AG04450 (cell line): ENCODE data around the gene WWOX. TPM values are rescaled to one million over a fixed set of nuclear protein-coding genes. Genes with fewer than 3 reads are reported as not detected.

Source experiments
- CTCF ChIA-PET: fragments of 300-600, 350-600 bp; formaldehyde crosslinking; extraction: SDS; loops from one replicate; lab custom pipeline; 2022; ENCODE audit warnings: antibody characterized with exemption, inconsistent platforms; lab: Charles Lee
- POLR2A ChIA-PET: fragments of 350-600 bp; formaldehyde crosslinking; extraction: SDS; loops from one replicate; lab custom pipeline; 2021; ENCODE audit warnings: antibody characterized with exemption, inconsistent platforms; lab: Yijun Ruan, JAX
- DNase-seq: peaks from one replicate; pipeline ENCODE4 v3.0.0-alpha.2; 2011; ENCODE audit warnings: low read depth, low spot score
- H3K27ac ChIP-seq: one replicate; pipeline ENCODE4 v1.5.1; 2012; ENCODE audit warnings: low read depth, low read length, control low read depth
- H3K27me3 ChIP-seq: one replicate; pipeline ENCODE4 v1.6.0; 2012; ENCODE audit warnings: low read length; ENCODE audit not compliant: control insufficient read depth, insufficient read depth
- H3K4me3 ChIP-seq: 2 replicates; pipeline ENCODE4 v1.5.1; 2011; ENCODE audit warnings: mild to moderate bottlenecking, low read depth, low read length, control low read depth
- H3K9me3 ChIP-seq: 2 replicates; pipeline ENCODE4 v1.5.1; 2012; ENCODE audit warnings: low read length; ENCODE audit not compliant: control insufficient read depth, insufficient read depth
- polyA plus RNA-seq: library from polyadenylated mRNA; depleted of rRNA; stranded (reverse); fragments of >200 nt; gene quantifications from 2 replicates; pipeline ENCODE4 v1.2.3, GENCODE V29; 2011
- TF ChIP-seq, protein P1 (sequence below): IDR thresholded peaks from 2 replicates; pipeline ENCODE4 v1.5.1; 2011; ENCODE audit warnings: low read depth, low read length, control low read depth, inconsistent platforms

Gene WWOX
- polyA plus RNA-seq, 1 experiment, result 2.1 TPM

DNA sequence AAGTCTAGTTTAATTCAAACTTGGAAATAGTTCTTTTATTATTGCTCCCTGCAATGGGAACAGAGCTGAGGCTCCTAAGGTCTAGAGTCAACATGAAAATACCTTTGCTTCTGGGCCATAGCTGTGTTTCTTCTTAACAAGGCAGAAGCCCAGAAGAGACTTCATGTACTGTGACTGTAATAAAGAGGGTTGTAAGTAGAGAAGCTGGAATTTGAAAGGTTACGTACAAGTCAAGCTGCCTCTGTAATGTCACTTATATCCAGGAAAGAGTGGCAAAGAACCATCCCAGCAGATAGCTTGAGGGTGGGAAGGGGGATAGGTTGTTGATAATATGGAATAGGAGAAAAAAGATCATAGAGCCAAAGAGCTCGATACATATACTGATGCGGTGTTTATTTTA is 248.6 kb downstream of the WWOX start:
- TF ChIP-seq, protein P1, sequence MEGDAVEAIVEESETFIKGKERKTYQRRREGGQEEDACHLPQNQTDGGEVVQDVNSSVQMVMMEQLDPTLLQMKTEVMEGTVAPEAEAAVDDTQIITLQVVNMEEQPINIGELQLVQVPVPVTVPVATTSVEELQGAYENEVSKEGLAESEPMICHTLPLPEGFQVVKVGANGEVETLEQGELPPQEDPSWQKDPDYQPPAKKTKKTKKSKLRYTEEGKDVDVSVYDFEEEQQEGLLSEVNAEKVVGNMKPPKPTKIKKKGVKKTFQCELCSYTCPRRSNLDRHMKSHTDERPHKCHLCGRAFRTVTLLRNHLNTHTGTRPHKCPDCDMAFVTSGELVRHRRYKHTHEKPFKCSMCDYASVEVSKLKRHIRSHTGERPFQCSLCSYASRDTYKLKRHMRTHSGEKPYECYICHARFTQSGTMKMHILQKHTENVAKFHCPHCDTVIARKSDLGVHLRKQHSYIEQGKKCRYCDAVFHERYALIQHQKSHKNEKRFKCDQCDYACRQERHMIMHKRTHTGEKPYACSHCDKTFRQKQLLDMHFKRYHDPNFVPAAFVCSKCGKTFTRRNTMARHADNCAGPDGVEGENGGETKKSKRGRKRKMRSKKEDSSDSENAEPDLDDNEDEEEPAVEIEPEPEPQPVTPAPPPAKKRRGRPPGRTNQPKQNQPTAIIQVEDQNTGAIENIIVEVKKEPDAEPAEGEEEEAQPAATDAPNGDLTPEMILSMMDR, result no peak
- POLR2A ChIA-PET, result no interaction called here
- CTCF ChIA-PET, result no interaction called here

DNA sequence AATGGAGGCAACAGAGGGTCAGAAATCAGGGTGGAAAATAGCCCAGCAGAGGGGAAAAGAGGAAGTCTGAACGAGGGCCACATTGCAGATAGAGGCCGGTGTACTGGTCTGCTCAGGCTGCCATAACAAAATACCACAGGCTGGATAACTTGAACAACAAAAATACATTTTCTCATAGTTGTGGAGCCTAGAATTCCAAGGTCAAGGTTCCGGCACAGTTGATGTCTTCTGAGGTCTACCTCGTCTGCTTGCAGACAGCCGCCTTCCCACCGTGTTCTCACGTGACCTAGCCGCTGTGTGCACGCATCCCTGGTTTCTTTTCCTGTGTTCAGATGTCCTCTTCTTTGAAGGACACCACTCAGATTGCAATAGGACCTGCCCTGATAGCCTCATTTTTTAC is 249.4 kb downstream of the WWOX start:
- TF ChIP-seq, protein P1, result no peak
- H3K27me3 ChIP-seq, result no peaks in the 10 kb centered on the region
- H3K9me3 ChIP-seq, result peaks cover 31% of the 10 kb centered on the region
- CTCF ChIA-PET, result no interaction called here
- no peak for DNase-seq
- POLR2A ChIA-PET, result no interaction called here
- H3K27ac ChIP-seq, result no peak overlapping the region
- no peak overlapping the region for H3K4me3 ChIP-seq

More for the DNA sequence above, 248.6 kb downstream of the WWOX start:
- H3K9me3 ChIP-seq, result peaks cover 34% of the 10 kb centered on the region
- no peak overlapping the region for H3K4me3 ChIP-seq
- no peak overlapping the region for H3K27ac ChIP-seq
- H3K27me3 ChIP-seq, result no peaks in the 10 kb centered on the region
- DNase-seq, result no peak

DNA sequence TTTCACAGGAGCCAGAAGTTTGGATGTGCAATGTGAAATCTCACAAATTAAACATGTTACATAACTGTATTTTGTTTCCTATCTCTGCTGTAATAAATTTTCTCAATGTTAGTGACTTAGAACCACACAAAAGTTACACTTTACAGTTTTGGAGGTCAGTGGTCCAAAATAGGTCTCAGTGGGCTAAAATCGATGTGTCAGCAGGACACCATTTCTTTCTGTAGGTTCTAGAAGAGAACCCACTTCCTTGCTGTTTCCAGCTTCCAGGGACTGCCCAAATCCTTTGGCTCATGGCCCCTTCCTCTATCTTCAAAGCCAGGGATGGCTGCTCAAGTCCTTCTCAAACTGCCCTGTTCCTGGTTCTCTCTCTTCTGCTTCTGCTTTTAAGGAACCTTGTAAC is 252.7 kb downstream of the WWOX start:
- POLR2A ChIA-PET, result no interaction called here
- CTCF ChIA-PET, result no interaction called here
- Histone ChIP-seq H3K4me3 (no peak overlapping the region), H3K27me3 (no peaks in the 10 kb centered on the region), H3K9me3 (peaks cover 40% of the 10 kb centered on the region), H3K27ac (no peak overlapping the region)
- TF ChIP-seq, protein P1, result no peak
- DNase-seq, result no peak

DNA sequence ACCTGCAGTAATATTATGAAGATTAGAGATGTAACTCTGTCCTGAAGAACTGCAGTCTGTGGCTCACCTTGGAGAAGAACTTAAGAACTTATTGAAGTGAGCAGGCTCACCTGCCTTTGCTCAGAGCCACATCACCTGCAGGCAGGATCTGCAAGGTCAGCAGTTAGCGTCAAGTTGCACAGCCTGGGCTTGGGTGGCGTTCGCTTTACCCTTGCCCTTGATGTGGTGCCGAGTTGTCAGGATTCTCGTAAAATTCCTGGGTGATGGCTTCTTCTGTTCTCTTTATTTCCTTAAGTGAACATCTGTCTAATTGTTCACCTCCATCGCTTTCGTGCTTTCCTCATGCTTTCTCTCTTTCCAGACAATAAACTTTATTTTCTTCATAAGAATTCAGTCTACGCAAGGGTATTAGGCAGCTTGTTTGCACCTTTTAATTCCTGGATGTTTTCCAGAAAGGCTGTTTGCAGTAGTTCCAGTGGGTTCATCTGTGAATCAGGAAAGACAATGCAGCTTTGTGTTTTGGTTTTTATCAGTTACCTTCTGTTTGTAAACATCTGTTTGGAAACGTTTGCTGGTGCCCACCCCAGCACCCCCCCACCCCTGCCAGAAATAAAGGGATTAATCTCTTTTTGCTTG is 254.3 kb downstream of the WWOX start:
- no peak for DNase-seq
- ChIA-PET POLR2A (no interaction called here), CTCF (no interaction called here)
- H3K27ac ChIP-seq, result no peak overlapping the region
- TF ChIP-seq, protein P1, result no peak
- no peaks in the 10 kb centered on the region for H3K27me3 ChIP-seq
- no peak overlapping the region for H3K4me3 ChIP-seq
- peaks cover 37% of the 10 kb centered on the region for H3K9me3 ChIP-seq

DNA sequence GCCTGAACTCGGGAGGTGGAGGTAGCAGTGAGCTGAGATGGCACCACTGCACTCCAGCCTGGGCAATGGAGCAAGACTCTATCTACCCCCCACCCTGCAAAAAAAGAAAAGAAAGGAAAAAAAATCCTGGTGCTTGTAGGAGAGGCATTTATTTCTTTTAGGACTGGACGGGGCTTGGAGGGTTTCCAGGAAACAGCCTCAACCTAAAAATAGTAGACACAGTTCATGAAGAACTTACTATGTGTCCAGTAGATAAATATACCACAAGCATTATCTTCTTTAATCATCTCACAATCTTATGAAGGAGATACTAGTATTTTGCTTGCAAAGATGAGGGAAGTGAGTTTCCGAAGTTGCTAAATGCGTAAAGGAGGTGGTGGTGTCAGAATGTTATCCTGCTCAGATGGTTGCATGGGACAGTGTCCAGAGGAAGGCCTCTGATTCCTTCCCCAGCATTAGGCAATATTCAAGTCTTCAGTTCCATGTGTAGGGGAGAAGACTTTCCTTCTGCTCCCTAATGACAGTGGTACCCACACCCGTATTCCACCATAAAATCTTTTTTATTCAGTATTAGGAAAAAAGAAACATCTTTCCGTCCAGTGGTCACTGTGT is 263.2 kb downstream of the WWOX start:
- DNase-seq, result no peak
- CTCF ChIA-PET, result no interaction called here
- no peaks in the 10 kb centered on the region for H3K27me3 ChIP-seq
- TF ChIP-seq, protein P1, result no peak
- POLR2A ChIA-PET, result no interaction called here
- H3K9me3 ChIP-seq, result peaks cover 23% of the 10 kb centered on the region
- no peak overlapping the region for H3K4me3 ChIP-seq
- no peak overlapping the region for H3K27ac ChIP-seq
